Neuronal stem cell (in vitro differentiated cells): ENCODE measurements around the gene CNDP2.

Source experiments
- DNase-seq: peaks from one replicate; pipeline ENCODE4 v3.0.0-alpha.2; 2013; ENCODE audit warnings: low spot score
- H2AFZ ChIP-seq: one replicate; pipeline ENCODE4 v1.6.1; 2013; ENCODE audit warnings: mild to moderate bottlenecking, low read length, inconsistent platforms
- H2AK5ac ChIP-seq: 2 replicates; pipeline ENCODE4 v1.6.1; 2013; ENCODE audit warnings: low read depth, mild to moderate bottlenecking, inconsistent platforms, low read length, moderate library complexity, mixed read lengths
- H2BK120ac ChIP-seq: 2 replicates; pipeline ENCODE4 v1.6.1; 2013; ENCODE audit warnings: low read depth, mild to moderate bottlenecking, inconsistent platforms, low read length, moderate library complexity, mixed read lengths
- H2BK12ac ChIP-seq: one replicate; pipeline ENCODE4 v1.6.1; 2013; ENCODE audit warnings: low read length, inconsistent platforms
- H2BK15ac ChIP-seq: 2 replicates; pipeline ENCODE4 v1.6.1; 2013; ENCODE audit warnings: mild to moderate bottlenecking, low read length, inconsistent platforms, mixed read lengths
- H2BK5ac ChIP-seq: one replicate; pipeline ENCODE4 v1.6.1; 2013; ENCODE audit warnings: inconsistent platforms, mild to moderate bottlenecking, low read length, moderate library complexity
- H3K14ac ChIP-seq: one replicate; pipeline ENCODE4 v1.6.1; 2013; ENCODE audit warnings: low read length, inconsistent platforms
- H3K18ac ChIP-seq: 2 replicates; pipeline ENCODE4 v1.6.1; 2013; ENCODE audit warnings: low read length, inconsistent platforms
- H3K23ac ChIP-seq: 2 replicates; pipeline ENCODE4 v1.6.1; 2013; ENCODE audit warnings: low read depth, mild to moderate bottlenecking, mixed read lengths, low read length, inconsistent platforms; ENCODE audit not compliant: poor library complexity
- H3K27ac ChIP-seq: replicated peaks from 3 replicates; pipeline ENCODE4 v1.5.1; 2013; ENCODE audit warnings: low read length, inconsistent platforms
- H3K27me3 ChIP-seq, 3 experiments: 2 replicates each; pipeline ENCODE4 v1.6.1; 2013; ENCODE audit warnings: low read length in 3 of 3, mild to moderate bottlenecking in 2 of 3, inconsistent platforms in 1 of 3, low read depth in 1 of 3, mixed read lengths in 1 of 3, moderate library complexity in 1 of 3; ENCODE audit not compliant: control insufficient read depth in 3 of 3, insufficient read depth in 3 of 3
- H3K36me3 ChIP-seq, 2 donors: replicated peaks in 1 of 2; 2 replicates each; pipeline ENCODE4 v1.6.1; 2013; ENCODE audit warnings: low read length in 2 of 2; ENCODE audit not compliant: control insufficient read depth in 2 of 2, insufficient read depth in 2 of 2
- H3K4ac ChIP-seq: 2 replicates; pipeline ENCODE4 v1.6.1; 2013; ENCODE audit warnings: inconsistent platforms, mild to moderate bottlenecking, low read length, moderate library complexity
- H3K4me1 ChIP-seq, 2 donors: 1 replicate in 1 of 2; 2 replicates in 1 of 2; pipeline ENCODE4 v1.6.1; 2013; ENCODE audit warnings: low read length in 2 of 2, low read depth in 1 of 2; ENCODE audit not compliant: control insufficient read depth in 2 of 2, insufficient read depth in 1 of 2
- H3K4me2 ChIP-seq: one replicate; pipeline ENCODE4 v1.6.1; 2013; ENCODE audit warnings: mild to moderate bottlenecking, low read length, inconsistent platforms; ENCODE audit not compliant: insufficient read depth, poor library complexity, severe bottlenecking
- H3K4me3 ChIP-seq, 2 donors: 2 replicates each; pipeline ENCODE4 v1.5.1; 2013; ENCODE audit warnings: low read length in 2 of 2, mild to moderate bottlenecking in 2 of 2, inconsistent platforms in 1 of 2, moderate library complexity in 1 of 2
- H3K79me1 ChIP-seq: one replicate; pipeline ENCODE4 v1.6.1; 2013; ENCODE audit warnings: low read depth, mild to moderate bottlenecking, inconsistent platforms, low read length, moderate library complexity
- H3K9ac ChIP-seq: one replicate; pipeline ENCODE4 v1.6.1; 2013; ENCODE audit warnings: mild to moderate bottlenecking, low read depth, low read length, inconsistent platforms; ENCODE audit not compliant: poor library complexity
- H3K9me3 ChIP-seq, 2 donors: replicated peaks in 1 of 2; 2 replicates each; pipeline versions ENCODE3 to v1.6.1; 2013; ENCODE audit warnings: low read length in 2 of 2, mild to moderate bottlenecking in 2 of 2, inconsistent platforms in 1 of 2, low read depth in 1 of 2, mixed read lengths in 1 of 2, moderate library complexity in 1 of 2; ENCODE audit not compliant: control insufficient read depth in 2 of 2, insufficient read depth in 1 of 2
- H4K8ac ChIP-seq: one replicate; pipeline ENCODE4 v1.6.1; 2013; ENCODE audit warnings: low read depth, mild to moderate bottlenecking, inconsistent platforms, low read length, moderate library complexity
- H4K91ac ChIP-seq: one replicate; pipeline ENCODE4 v1.6.1; 2013; ENCODE audit warnings: low read length, low read depth, mild to moderate bottlenecking, inconsistent platforms; ENCODE audit not compliant: poor library complexity
- WGBS, 2 donors: extraction: QIAGEN DNeasy Blood & Tissue Kit; methylation state at CpG; one replicate each; pipeline ENCODE4 v1.1.7; 2013; ENCODE audit warnings: missing lambda C conversion rate in 2 of 2, mixed read lengths in 1 of 2; ENCODE audit not compliant: insufficient read length in 2 of 2, insufficient replicate concordance in 1 of 2; ENCODE audit errors: extremely low coverage in 2 of 2; 5-methylcytosine and 5-hydroxymethylcytosine counted together

Gene CNDP2

DNA sequence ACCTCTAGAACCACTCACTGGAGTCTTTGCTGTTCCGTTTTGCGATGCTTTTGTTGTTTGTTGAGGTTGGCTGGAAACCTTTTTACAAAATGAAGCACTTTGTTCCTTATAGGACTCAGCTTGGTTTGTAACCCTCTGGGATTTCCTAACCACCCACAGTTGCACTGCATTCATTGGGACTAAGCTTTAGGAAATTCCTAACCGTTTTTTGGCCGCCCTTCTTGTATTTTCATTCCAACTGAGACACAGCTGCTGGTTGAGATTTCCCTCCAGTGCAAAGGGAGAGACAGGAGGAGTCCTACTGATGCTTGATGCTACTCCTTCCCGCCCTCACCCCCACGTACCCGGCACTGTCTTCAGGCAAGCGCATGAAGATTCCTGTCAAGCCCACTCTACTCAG is 32.9 kb upstream of the CNDP2 start:
- Histone ChIP-seq H2BK5ac (no peak overlapping the region), H2AFZ (no peak overlapping the region), H3K4me3 (no peak overlapping the region), H3K23ac (no peak overlapping the region), H3K4me2 (no peak overlapping the region), H2BK12ac (no peak overlapping the region), H2AK5ac (no peak overlapping the region), H2BK120ac (no peak overlapping the region), H3K9me3 (no peaks in the 10 kb centered on the region), H3K18ac (no peak overlapping the region), H3K36me3 (no peaks in the 10 kb centered on the region), H3K4ac (no peak overlapping the region), H2BK15ac (no peak overlapping the region), H4K91ac (no peak overlapping the region), H3K27me3 (peaks cover 0 to 50% (median 0%) of the 10 kb centered on the region in 3 experiments), H3K27ac (no peak overlapping the region), H3K4me1 (peaks cover 0 to 10% of the 10 kb centered on the region in 2 donors), H3K14ac (no peak overlapping the region), H3K79me1 (no peaks in the 10 kb centered on the region), H3K9ac (no peak overlapping the region), H4K8ac (no peak overlapping the region)
- DNase-seq, result no peak
- WGBS, 2 donors, result no CpG with 5 or more reads among the region's 8 CpGs

DNA sequence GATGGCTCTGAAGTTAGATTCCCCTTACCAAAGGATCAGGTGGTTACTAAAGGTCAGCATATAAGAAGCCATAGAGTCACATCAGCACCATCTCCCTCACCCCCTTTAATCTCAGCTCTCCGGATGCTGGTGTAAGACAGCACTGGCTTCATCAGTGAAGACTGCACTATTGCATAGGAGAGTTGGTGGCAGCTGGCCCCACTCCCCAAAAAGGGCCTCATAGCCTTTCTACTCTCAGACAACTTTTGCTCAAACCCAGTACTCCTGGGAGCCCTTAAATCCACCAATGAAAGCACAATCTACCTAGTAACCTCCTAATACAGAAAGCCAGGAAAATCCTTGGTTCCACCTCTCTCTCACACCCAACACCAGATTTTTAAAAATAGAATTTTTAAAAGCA is 32.2 kb upstream of the CNDP2 start:
- WGBS, 2 donors, result no CpG with 5 or more reads among the region's 1 CpG
- H2BK5ac ChIP-seq, result no peak overlapping the region
- H3K4ac ChIP-seq, result no peak overlapping the region
- H4K8ac ChIP-seq, result no peak overlapping the region
- no peak overlapping the region for H2AK5ac ChIP-seq
- no peak overlapping the region for H3K9ac ChIP-seq
- H3K36me3 ChIP-seq, result no peaks in the 10 kb centered on the region
- no peak overlapping the region for H2BK120ac ChIP-seq
- H3K4me1 ChIP-seq, result peaks cover 0 to 3% of the 10 kb centered on the region in 2 donors
- no peak overlapping the region for H3K27ac ChIP-seq
- no peaks in the 10 kb centered on the region for H3K79me1 ChIP-seq
- no peak overlapping the region for H3K18ac ChIP-seq
- no peak overlapping the region for H3K4me2 ChIP-seq
- H3K14ac ChIP-seq, result no peak overlapping the region
- no peaks in the 10 kb centered on the region for H3K9me3 ChIP-seq
- no peak overlapping the region for H2BK12ac ChIP-seq
- H3K4me3 ChIP-seq, result no peak overlapping the region
- peaks cover 0 to 42% (median 0%) of the 10 kb centered on the region in 3 experiments for H3K27me3 ChIP-seq
- no peak overlapping the region for H3K23ac ChIP-seq
- H2AFZ ChIP-seq, result no peak overlapping the region
- no peak overlapping the region for H4K91ac ChIP-seq
- no peak for DNase-seq
- no peak overlapping the region for H2BK15ac ChIP-seq

DNA sequence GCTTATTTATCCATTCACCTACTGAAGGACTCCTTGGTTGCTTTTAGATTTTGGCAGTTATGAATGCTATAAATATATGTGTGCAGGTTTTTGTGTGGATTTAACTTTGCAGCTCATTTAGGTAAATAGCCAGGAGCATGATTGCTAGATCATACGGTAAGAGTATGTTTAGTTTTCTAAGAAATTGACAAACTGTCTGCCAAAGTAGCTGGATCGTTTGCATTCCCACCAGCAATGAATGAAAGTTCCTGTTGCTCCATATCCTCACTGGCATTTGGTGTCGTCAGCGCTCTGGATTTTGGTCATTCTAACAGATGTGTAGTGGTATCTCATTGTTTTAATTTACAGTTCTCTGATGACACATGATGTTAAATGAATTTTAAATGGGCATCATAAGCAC is 30.4 kb upstream of the CNDP2 start:
- Histone ChIP-seq H3K4me3 (no peak overlapping the region), H3K23ac (no peak overlapping the region), H2BK5ac (no peak overlapping the region), H3K4me1 (no peaks in the 10 kb centered on the region), H3K79me1 (no peaks in the 10 kb centered on the region), H2BK120ac (no peak overlapping the region), H2BK12ac (no peak overlapping the region), H3K9me3 (no peaks in the 10 kb centered on the region), H3K27me3 (peaks cover 0 to 24% (median 0%) of the 10 kb centered on the region in 3 experiments), H3K36me3 (no peaks in the 10 kb centered on the region), H3K18ac (no peak overlapping the region), H3K9ac (no peak overlapping the region), H3K27ac (no peak overlapping the region), H3K4me2 (no peak overlapping the region), H3K4ac (no peak overlapping the region), H4K91ac (no peak overlapping the region), H2AFZ (no peak overlapping the region), H2BK15ac (no peak overlapping the region), H3K14ac (no peak overlapping the region), H2AK5ac (no peak overlapping the region), H4K8ac (no peak overlapping the region)
- WGBS, 2 donors, result no CpG with 5 or more reads among the region's 4 CpGs
- DNase-seq, result no peak

- Histone ChIP-seq H2BK12ac (no peak overlapping the region), H3K27ac (no peak overlapping the region), H3K4me1 (peaks cover 0 to 3% of the 10 kb centered on the region in 2 donors), H2AFZ (no peak overlapping the region), H3K18ac (no peak overlapping the region), H3K79me1 (no peaks in the 10 kb centered on the region), H3K14ac (no peak overlapping the region), H3K4me3 (no peak overlapping the region), H2BK120ac (no peak overlapping the region), H3K4me2 (no peak overlapping the region), H2AK5ac (no peak overlapping the region), H3K9ac (no peak overlapping the region), H3K9me3 (peaks cover 0 to 2% of the 10 kb centered on the region in 2 donors), H3K23ac (no peak overlapping the region), H2BK5ac (no peak overlapping the region), H3K27me3 (peaks cover 0 to 11% (median 0%) of the 10 kb centered on the region in 3 experiments), H4K8ac (no peak overlapping the region), H2BK15ac (no peak overlapping the region), H3K36me3 (no peaks in the 10 kb centered on the region), H3K4ac (no peak overlapping the region), H4K91ac (no peak overlapping the region)
- WGBS, 2 donors, result no CpG with 5 or more reads among the region's 3 CpGs
- DNase-seq, result no peak
These were observed 27.6 kb upstream of the CNDP2 start for GRCh38 chr18:74468547-74469061.
